ENCODE measurements around the gene CSKMT.
A peak's percentile ranks its signal among the peaks of the same experiment; 100 is the strongest.
"Not testable (repeated sequence)": the region's sequence is repeated elsewhere in the genome, so short reads cannot be mapped to it uniquely, and the experiment has no call there.

CSKMT gene

GRCh38 chr11:62687508-62688396 is 22.6 kb downstream of the CSKMT start:
- DNase-seq (ENCODE audit: low read depth in 1 of 2, low spot score in 1 of 2): no peak

- DNase-seq (ENCODE audit: low read depth in 1 of 2, low spot score in 1 of 2): no peak
These were observed 23.4 kb downstream of the CSKMT start for GRCh38 chr11:62688491-62688890.

- DNase-seq (ENCODE audit: low read depth in 1 of 2, low spot score in 1 of 2): no peak
These were observed 24.5 kb downstream of the CSKMT start, which contains the start of gene LRRN4CL for GRCh38 chr11:62689421-62690183. Gene LRRN4CL, minus strand, starts transcription at chr11:62689530. Its CDS starts 1,022 bp downstream, at chr11:62688508.

GRCh38 chr11:62693624-62694023 is 28.5 kb downstream of the CSKMT start:
- DNase-seq (ENCODE audit: low read depth in 1 of 2, low spot score in 1 of 2): not testable (repeated sequence)

GRCh38 chr11:62694455-62695167 is 29.5 kb downstream of the CSKMT start:
- DNase-seq (ENCODE audit: low read depth in 1 of 2, low spot score in 1 of 2): peak; percentile 45 to 52

GRCh38 chr11:62702246-62702645 is 37.1 kb downstream of the CSKMT start:
- DNase-seq (ENCODE audit: low read depth in 1 of 2, low spot score in 1 of 2): no peak

- not testable (repeated sequence) for DNase-seq (ENCODE audit: low read depth in 1 of 2, low spot score in 1 of 2)
These were observed 38.8 kb downstream of the CSKMT start for GRCh38 chr11:62703921-62704320.

GRCh38 chr11:62705413-62705812 is 40.3 kb downstream of the CSKMT start:
- DNase-seq (ENCODE audit: low read depth in 1 of 2, low spot score in 1 of 2): no peak

- DNase-seq (ENCODE audit: low read depth in 1 of 2, low spot score in 1 of 2): peak; percentile 92 to 93
These were observed 41.1 kb downstream of the CSKMT start for GRCh38 chr11:62705880-62706849.

- no peak for DNase-seq (ENCODE audit: low read depth in 1 of 2, low spot score in 1 of 2)
These were observed 41.7 kb downstream of the CSKMT start for GRCh38 chr11:62706850-62707247.

- no peak for DNase-seq (ENCODE audit: low read depth in 1 of 2, low spot score in 1 of 2)
These were observed 42.3 kb downstream of the CSKMT start, which contains the start of the genes BSCL2 and GNG3 for GRCh38 chr11:62707277-62707861. Gene BSCL2, minus strand, starts transcription at chr11:62707424. Its CDS starts 229 bp downstream, at chr11:62707195. Gene GNG3, plus strand, starts transcription at chr11:62707676. Its CDS starts 620 bp downstream, at chr11:62708296.

- DNase-seq (ENCODE audit: low read depth in 1 of 2, low spot score in 1 of 2): no peak
These were observed 43.3 kb downstream of the CSKMT start for GRCh38 chr11:62708392-62708791.

GRCh38 chr11:62708793-62709192 is 43.7 kb downstream of the CSKMT start:
- peak in 1 of 2 donors; percentile 25 for DNase-seq (ENCODE audit: low read depth in 1 of 2, low spot score in 1 of 2)

- DNase-seq (ENCODE audit: low read depth in 1 of 2, low spot score in 1 of 2): peak; percentile 85 to 93
These were observed 44.3 kb downstream of the CSKMT start for GRCh38 chr11:62709247-62710000.

GRCh38 chr11:62710001-62710345 is 44.9 kb downstream of the CSKMT start:
- peak in 1 of 2 donors; percentile 10 for DNase-seq (ENCODE audit: low read depth in 1 of 2, low spot score in 1 of 2)

GRCh38 chr11:62712276-62712812 is 47.2 kb downstream of the CSKMT start:
- no peak for DNase-seq (ENCODE audit: low read depth in 1 of 2, low spot score in 1 of 2)

GRCh38 chr11:62712861-62713260 is 47.7 kb downstream of the CSKMT start:
- DNase-seq (ENCODE audit: low read depth in 1 of 2, low spot score in 1 of 2): no peak

GRCh38 chr11:62713343-62713742 is 48.2 kb downstream of the CSKMT start:
- no peak for DNase-seq (ENCODE audit: low read depth in 1 of 2, low spot score in 1 of 2)
